Liver (tissue), 9 donors: Measurements from ENCODE around the gene DNAJC4. TPM values are rescaled to one million over a fixed set of nuclear protein-coding genes. Genes with fewer than 3 reads are reported as not detected.

Experiments used
- DNase-seq: peaks from one replicate; pipeline ENCODE4 v3.0.0-alpha.2; 2017; ENCODE audit warnings: low spot score
- H3K27ac ChIP-seq, 2 donors: one replicate each; pipeline ENCODE4 v1.7.0; 2013; ENCODE audit warnings: inconsistent platforms in 2 of 2, low read length in 2 of 2, control low read depth in 1 of 2, low read depth in 1 of 2, mild to moderate bottlenecking in 1 of 2
- H3K27me3 ChIP-seq, 4 donors: one replicate each; pipeline versions ENCODE4 v1.6.1 to v1.7.0; 2013; ENCODE audit warnings: low read length in 3 of 4, inconsistent platforms in 1 of 4, mild to moderate bottlenecking in 1 of 4, moderate library complexity in 1 of 4; ENCODE audit not compliant: control insufficient read depth in 4 of 4, insufficient read depth in 4 of 4
- H3K36me3 ChIP-seq, 4 donors: one replicate each; pipeline versions ENCODE4 v1.6.1 to v1.7.0; 2013; ENCODE audit warnings: low read length in 3 of 4, mild to moderate bottlenecking in 3 of 4, low read depth in 1 of 4, moderate library complexity in 1 of 4; ENCODE audit not compliant: control insufficient read depth in 4 of 4, insufficient read depth in 3 of 4
- H3K4me1 ChIP-seq, 4 donors: one replicate each; pipeline versions ENCODE4 v1.6.1 to v1.7.0; 2013; ENCODE audit warnings: low read length in 3 of 4, mild to moderate bottlenecking in 3 of 4, moderate library complexity in 1 of 4; ENCODE audit not compliant: control insufficient read depth in 4 of 4, insufficient read depth in 4 of 4
- H3K4me3 ChIP-seq, 3 donors: one replicate each; pipeline versions ENCODE4 v1.6.1 to v1.7.0; 2013; ENCODE audit warnings: low read length in 3 of 3, control low read depth in 1 of 3, low read depth in 1 of 3, mild to moderate bottlenecking in 1 of 3
- H3K9ac ChIP-seq, 2 donors: one replicate each; pipeline ENCODE4 v1.7.0; 2013; ENCODE audit warnings: low read length in 2 of 2, mild to moderate bottlenecking in 2 of 2, moderate library complexity in 2 of 2, control low read depth in 1 of 2, low read depth in 1 of 2
- H3K9me3 ChIP-seq, 4 donors: one replicate each; pipeline versions ENCODE4 v1.6.1 to v1.7.0; 2013; ENCODE audit warnings: low read length in 3 of 4; ENCODE audit not compliant: control insufficient read depth in 4 of 4
- ATF3 ChIP-seq: IDR thresholded peaks from 2 replicates; pipeline ENCODE4 v1.6.1; 2016; ENCODE audit warnings: antibody characterized with exemption
- EGR1 ChIP-seq, 2 donors: IDR thresholded peaks; 2 replicates each; pipeline ENCODE4 v1.6.1; 2016 to 2018; ENCODE audit warnings: antibody characterized with exemption in 2 of 2, low read depth in 2 of 2
- FOXA2 ChIP-seq: IDR thresholded peaks from 2 replicates; pipeline ENCODE4 v1.6.1; 2016; ENCODE audit warnings: antibody characterized with exemption
- HNF4A ChIP-seq, 2 donors: conservative IDR thresholded peaks; 2 replicates each; pipeline ENCODE4 v1.6.1; 2016; ENCODE audit warnings: antibody characterized with exemption in 2 of 2, mild to moderate bottlenecking in 2 of 2
- HNF4G ChIP-seq: IDR thresholded peaks from 2 replicates; pipeline ENCODE4 v1.6.1; 2016; ENCODE audit warnings: antibody characterized with exemption
- JUND ChIP-seq, 2 donors: IDR thresholded peaks; 2 replicates each; pipeline ENCODE4 v1.6.1; 2016; ENCODE audit warnings: antibody characterized with exemption in 2 of 2
- MAX ChIP-seq: IDR thresholded peaks from 2 replicates; pipeline ENCODE4 v1.6.1; 2016; ENCODE audit warnings: antibody characterized with exemption
- RAD21 ChIP-seq, 2 donors: IDR thresholded peaks; 2 replicates each; pipeline ENCODE4 v1.6.1; 2016; ENCODE audit warnings: antibody characterized with exemption in 2 of 2, mild to moderate bottlenecking in 2 of 2
- RXRA ChIP-seq, 2 donors: IDR thresholded peaks; 2 replicates each; pipeline ENCODE4 v1.6.1; 2017 to 2018; ENCODE audit warnings: antibody characterized with exemption in 2 of 2, mild to moderate bottlenecking in 1 of 2
- SP1 ChIP-seq: IDR thresholded peaks from 2 replicates; pipeline ENCODE4 v1.6.1; 2018; ENCODE audit warnings: antibody characterized with exemption, mild to moderate bottlenecking
- TAF1 ChIP-seq: conservative IDR thresholded peaks from 2 replicates; pipeline ENCODE4 v1.6.1; 2016; ENCODE audit warnings: antibody characterized with exemption, mild to moderate bottlenecking
- ZBTB33 ChIP-seq: IDR thresholded peaks from 2 replicates; pipeline ENCODE4 v1.6.1; 2016; ENCODE audit warnings: antibody characterized with exemption
- whole genome bisulfite sequencing: extraction: QIAGEN DNeasy Blood & Tissue Kit; methylation state at CpG from one replicate; pipeline ENCODE4 v1.1.7; 2013; 5-methylcytosine and 5-hydroxymethylcytosine counted together
- polyA plus RNA-seq, 2 donors: library from polyadenylated mRNA; stranded (reverse) in 1 of 2; unstranded in 1 of 2; fragments of 200-250 nt in 1 of 2; fragments of >200 nt in 1 of 2; fragmentation: Nextera tagmentation in 1 of 2; extraction: Ambion mirVana in 1 of 2; gene quantifications; one replicate each; pipeline versions ENCODE4 v1.2.1 to v1.2.3, GENCODE V29; 2013 to 2015
- total RNA-seq, 2 donors: library from RNA; depleted of rRNA; stranded (reverse); fragments of >200 nt; gene quantifications; one replicate each; pipeline ENCODE4 v1.2.3, GENCODE V29; 2014
- TF ChIP-seq, protein P1 (sequence below): IDR thresholded peaks from 2 replicates; pipeline ENCODE4 v1.6.1; 2016; ENCODE audit warnings: antibody characterized with exemption, mild to moderate bottlenecking
- TF ChIP-seq, protein P2 (sequence below): fragments of 150-350 bp; IDR thresholded peaks from 2 replicates; pipeline ENCODE4 v1.5.1; 2017; ENCODE audit warnings: improper control_type of control experiment, low read depth, low read length; ENCODE audit not compliant: missing input control
- donor health status: healthy.
- donor health status: healthy.
- donor health status: healthy.
- donor health status: healthy.
- donor health status: healthy.

The DNAJC4 gene
- total and polyA plus RNA-seq, 4 donors, result 8.5 to 25.9 (median 23.5) TPM

GRCh38 chr11:64239662-64240434, 9.5 kb downstream of the DNAJC4 start:
- Histone ChIP-seq H3K4me1 (peaks cover 23 to 59% (median 41%) of the 10 kb centered on the region in 4 donors), H3K9me3 (no peaks in the 10 kb centered on the region), H3K27me3 (no peaks in the 10 kb centered on the region), H3K9ac (peak overlapping the region in 1 of 2 donors; percentile 85), H3K36me3 (peaks cover 0 to 6% (median 4%) of the 10 kb centered on the region in 4 donors), H3K4me3 (peak overlapping the region in 2 of 3 donors; percentile 74 to 77), H3K27ac (peak overlapping the region; percentile 97 to 99)
- TF ChIP-seq, protein P1, sequence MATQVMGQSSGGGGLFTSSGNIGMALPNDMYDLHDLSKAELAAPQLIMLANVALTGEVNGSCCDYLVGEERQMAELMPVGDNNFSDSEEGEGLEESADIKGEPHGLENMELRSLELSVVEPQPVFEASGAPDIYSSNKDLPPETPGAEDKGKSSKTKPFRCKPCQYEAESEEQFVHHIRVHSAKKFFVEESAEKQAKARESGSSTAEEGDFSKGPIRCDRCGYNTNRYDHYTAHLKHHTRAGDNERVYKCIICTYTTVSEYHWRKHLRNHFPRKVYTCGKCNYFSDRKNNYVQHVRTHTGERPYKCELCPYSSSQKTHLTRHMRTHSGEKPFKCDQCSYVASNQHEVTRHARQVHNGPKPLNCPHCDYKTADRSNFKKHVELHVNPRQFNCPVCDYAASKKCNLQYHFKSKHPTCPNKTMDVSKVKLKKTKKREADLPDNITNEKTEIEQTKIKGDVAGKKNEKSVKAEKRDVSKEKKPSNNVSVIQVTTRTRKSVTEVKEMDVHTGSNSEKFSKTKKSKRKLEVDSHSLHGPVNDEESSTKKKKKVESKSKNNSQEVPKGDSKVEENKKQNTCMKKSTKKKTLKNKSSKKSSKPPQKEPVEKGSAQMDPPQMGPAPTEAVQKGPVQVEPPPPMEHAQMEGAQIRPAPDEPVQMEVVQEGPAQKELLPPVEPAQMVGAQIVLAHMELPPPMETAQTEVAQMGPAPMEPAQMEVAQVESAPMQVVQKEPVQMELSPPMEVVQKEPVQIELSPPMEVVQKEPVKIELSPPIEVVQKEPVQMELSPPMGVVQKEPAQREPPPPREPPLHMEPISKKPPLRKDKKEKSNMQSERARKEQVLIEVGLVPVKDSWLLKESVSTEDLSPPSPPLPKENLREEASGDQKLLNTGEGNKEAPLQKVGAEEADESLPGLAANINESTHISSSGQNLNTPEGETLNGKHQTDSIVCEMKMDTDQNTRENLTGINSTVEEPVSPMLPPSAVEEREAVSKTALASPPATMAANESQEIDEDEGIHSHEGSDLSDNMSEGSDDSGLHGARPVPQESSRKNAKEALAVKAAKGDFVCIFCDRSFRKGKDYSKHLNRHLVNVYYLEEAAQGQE, result no peak
- no peak for TF ChIP-seq HNF4G
- TF ChIP-seq MAX, result no peak
- no peak for TF ChIP-seq EGR1 (IDR thresholded peaks at IDR 0.05; ENCODE audit: low read depth in 2 of 2)
- TF ChIP-seq ZBTB33, result no peak
- TF ChIP-seq, protein P2, sequence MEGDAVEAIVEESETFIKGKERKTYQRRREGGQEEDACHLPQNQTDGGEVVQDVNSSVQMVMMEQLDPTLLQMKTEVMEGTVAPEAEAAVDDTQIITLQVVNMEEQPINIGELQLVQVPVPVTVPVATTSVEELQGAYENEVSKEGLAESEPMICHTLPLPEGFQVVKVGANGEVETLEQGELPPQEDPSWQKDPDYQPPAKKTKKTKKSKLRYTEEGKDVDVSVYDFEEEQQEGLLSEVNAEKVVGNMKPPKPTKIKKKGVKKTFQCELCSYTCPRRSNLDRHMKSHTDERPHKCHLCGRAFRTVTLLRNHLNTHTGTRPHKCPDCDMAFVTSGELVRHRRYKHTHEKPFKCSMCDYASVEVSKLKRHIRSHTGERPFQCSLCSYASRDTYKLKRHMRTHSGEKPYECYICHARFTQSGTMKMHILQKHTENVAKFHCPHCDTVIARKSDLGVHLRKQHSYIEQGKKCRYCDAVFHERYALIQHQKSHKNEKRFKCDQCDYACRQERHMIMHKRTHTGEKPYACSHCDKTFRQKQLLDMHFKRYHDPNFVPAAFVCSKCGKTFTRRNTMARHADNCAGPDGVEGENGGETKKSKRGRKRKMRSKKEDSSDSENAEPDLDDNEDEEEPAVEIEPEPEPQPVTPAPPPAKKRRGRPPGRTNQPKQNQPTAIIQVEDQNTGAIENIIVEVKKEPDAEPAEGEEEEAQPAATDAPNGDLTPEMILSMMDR, result no peak
- TF ChIP-seq JUND (IDR thresholded peaks at IDR 0.05), result no peak
- TF ChIP-seq HNF4A (conservative IDR thresholded peaks at IDR 0.05), result no peak
- no peak for TF ChIP-seq ATF3
- no peak for TF ChIP-seq TAF1
- no peak for TF ChIP-seq FOXA2
- TF ChIP-seq RXRA (IDR thresholded peaks at IDR 0.05), result no peak
- TF ChIP-seq SP1, result no peak
- no peak for TF ChIP-seq RAD21 (IDR thresholded peaks at IDR 0.05)
- WGBS, result 79% methylated on average over 11 of the region's 11 CpGs
- no peak for DNase-seq
